C4-2B (cell line): ENCODE measurements around the gene RGS10.

Source experiments
- ZFX ChIP-seq: fragments of 450-650 bp; IDR thresholded peaks from 2 replicates; pipeline ENCODE4 v1.6.1; 2017
- TF ChIP-seq, protein P1 (sequence below): fragments of 450-650 bp; conservative IDR thresholded peaks from 2 replicates; pipeline ENCODE4 v1.5.1; 2017; ENCODE audit warnings: mild to moderate bottlenecking

DNA sequence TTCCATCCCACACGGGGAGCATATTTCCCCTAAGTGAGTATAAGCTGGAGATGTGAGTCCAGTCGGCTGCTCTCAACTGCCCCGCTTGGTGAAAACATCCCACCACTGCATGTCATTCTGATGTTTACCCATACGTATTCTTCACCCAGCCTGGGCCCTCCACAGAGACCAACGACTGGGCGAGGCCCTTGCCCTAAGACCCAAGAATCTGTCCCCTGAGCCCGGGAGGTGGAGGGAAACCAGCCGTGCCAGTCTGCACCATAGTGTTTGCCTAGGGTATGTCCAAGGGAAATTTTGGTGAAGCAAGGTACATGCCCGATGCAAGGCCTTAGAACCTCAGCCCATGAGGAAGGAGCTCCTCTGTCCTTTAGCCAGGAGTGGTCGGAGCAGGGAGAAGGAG lies 67.9 kb downstream of the RGS10 start:
- TF ChIP-seq, protein P1, sequence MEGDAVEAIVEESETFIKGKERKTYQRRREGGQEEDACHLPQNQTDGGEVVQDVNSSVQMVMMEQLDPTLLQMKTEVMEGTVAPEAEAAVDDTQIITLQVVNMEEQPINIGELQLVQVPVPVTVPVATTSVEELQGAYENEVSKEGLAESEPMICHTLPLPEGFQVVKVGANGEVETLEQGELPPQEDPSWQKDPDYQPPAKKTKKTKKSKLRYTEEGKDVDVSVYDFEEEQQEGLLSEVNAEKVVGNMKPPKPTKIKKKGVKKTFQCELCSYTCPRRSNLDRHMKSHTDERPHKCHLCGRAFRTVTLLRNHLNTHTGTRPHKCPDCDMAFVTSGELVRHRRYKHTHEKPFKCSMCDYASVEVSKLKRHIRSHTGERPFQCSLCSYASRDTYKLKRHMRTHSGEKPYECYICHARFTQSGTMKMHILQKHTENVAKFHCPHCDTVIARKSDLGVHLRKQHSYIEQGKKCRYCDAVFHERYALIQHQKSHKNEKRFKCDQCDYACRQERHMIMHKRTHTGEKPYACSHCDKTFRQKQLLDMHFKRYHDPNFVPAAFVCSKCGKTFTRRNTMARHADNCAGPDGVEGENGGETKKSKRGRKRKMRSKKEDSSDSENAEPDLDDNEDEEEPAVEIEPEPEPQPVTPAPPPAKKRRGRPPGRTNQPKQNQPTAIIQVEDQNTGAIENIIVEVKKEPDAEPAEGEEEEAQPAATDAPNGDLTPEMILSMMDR = no peak
- no peak for TF ChIP-seq ZFX
